Stimulated activated naive B cell treated with anti-CD40 and anti-IgM and Interleukin-4, amounts not matched to agents 10 μg/mL and 1 μg/mL and 100 μg/mL, for 72 hours (primary cell): ENCODE data around the gene FKBP1B.

Experiments
- ATAC-seq, 2 donors: fragments of 150-1000 bp; cut with Tn5 transposase; replicated peaks; 2 replicates each; pipeline ENCODE4 v1.10.0; 2021; ENCODE audit warnings: moderate library complexity in 1 of 2
- DNase-seq: peaks from one replicate; pipeline ENCODE4 v3.0.0; 2021
- H3K27ac Mint-ChIP-seq: one replicate; pipeline ENCODE4 v1.8.0; 2022; ENCODE audit warnings: mild to moderate bottlenecking, mixed read lengths
- H3K27me3 Mint-ChIP-seq, 2 donors: one replicate each; pipeline ENCODE4 v1.8.0; 2022; ENCODE audit warnings: mixed read lengths in 2 of 2
- H3K36me3 Mint-ChIP-seq, 2 donors: one replicate each; pipeline ENCODE4 v1.8.0; 2022; ENCODE audit warnings: mixed read lengths in 2 of 2, mild to moderate bottlenecking in 1 of 2
- H3K4me1 Mint-ChIP-seq, 2 donors: one replicate each; pipeline ENCODE4 v1.8.0; 2022; ENCODE audit warnings: mixed read lengths in 2 of 2, mild to moderate bottlenecking in 1 of 2
- H3K4me3 Mint-ChIP-seq, 2 donors: one replicate each; pipeline ENCODE4 v1.8.0; 2022; ENCODE audit warnings: mild to moderate bottlenecking in 2 of 2, mixed read lengths in 2 of 2, moderate library complexity in 1 of 2
- H3K9me3 Mint-ChIP-seq, 2 donors: one replicate each; pipeline ENCODE4 v1.8.0; 2022; ENCODE audit warnings: mixed read lengths in 2 of 2, mild to moderate bottlenecking in 1 of 2

FKBP1B gene

GRCh38 chr2:24016853-24017703, 32.5 kb upstream of the FKBP1B start:
- H3K4me3 Mint-ChIP-seq: no peak overlapping the region
- DNase-seq (no peak), ATAC-seq (no peak)
- H3K4me1 Mint-ChIP-seq: peaks cover 0 to 8% of the 10 kb centered on the region in 2 donors
- peaks cover 0 to 7% of the 10 kb centered on the region in 2 donors for H3K27me3 Mint-ChIP-seq
- H3K27ac Mint-ChIP-seq: no peak overlapping the region
- H3K9me3 Mint-ChIP-seq: no peaks in the 10 kb centered on the region
- peaks cover 3 to 4% of the 10 kb centered on the region in 2 donors for H3K36me3 Mint-ChIP-seq

- Mint-ChIP-seq H3K36me3 (peaks cover 8 to 11% of the 10 kb centered on the region in 2 donors), H3K4me3 (no peak overlapping the region), H3K4me1 (peaks cover 0 to 3% of the 10 kb centered on the region in 2 donors), H3K27ac (no peak overlapping the region), H3K27me3 (peaks cover 0 to under 1% of the 10 kb centered on the region in 2 donors), H3K9me3 (no peaks in the 10 kb centered on the region)
- no peak for ATAC-seq
- DNase-seq: no peak
These were observed 31.8 kb upstream of the FKBP1B start for GRCh38 chr2:24017711-24018110.

GRCh38 chr2:24018241-24018640, 31.3 kb upstream of the FKBP1B start:
- Mint-ChIP-seq H3K27ac (no peak overlapping the region), H3K36me3 (peaks cover 13 to 16% of the 10 kb centered on the region in 2 donors), H3K27me3 (no peaks in the 10 kb centered on the region), H3K9me3 (no peaks in the 10 kb centered on the region), H3K4me3 (no peak overlapping the region), H3K4me1 (no peaks in the 10 kb centered on the region)
- ATAC-seq (no peak), DNase-seq (no peak)

DNA sequence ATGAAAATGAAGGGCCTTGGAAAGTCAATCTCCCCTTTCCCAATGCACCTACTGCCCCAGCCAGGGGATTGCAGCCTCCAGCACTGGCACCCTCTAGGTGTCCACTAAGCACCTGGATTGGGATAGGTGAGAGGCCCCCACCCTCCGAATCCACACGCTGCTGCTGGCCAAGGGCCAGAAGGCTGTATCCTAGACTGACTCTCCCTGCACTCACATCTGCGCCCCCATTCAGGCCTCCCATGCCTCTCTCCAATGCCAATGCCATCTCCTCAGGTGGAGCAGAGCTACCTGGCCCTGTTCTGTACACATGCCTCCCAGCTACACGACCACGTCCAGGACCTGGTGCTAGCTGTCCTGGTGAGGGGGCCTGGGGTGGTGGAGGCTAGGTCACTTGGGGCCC, 29.8 kb upstream of the FKBP1B start:
- no peak overlapping the region for H3K27ac Mint-ChIP-seq
- no peaks in the 10 kb centered on the region for H3K9me3 Mint-ChIP-seq
- DNase-seq: no peak
- H3K36me3 Mint-ChIP-seq: peaks cover 18 to 24% of the 10 kb centered on the region in 2 donors
- peaks cover 0 to 4% of the 10 kb centered on the region in 2 donors for H3K4me1 Mint-ChIP-seq
- no peak for ATAC-seq
- no peaks in the 10 kb centered on the region for H3K27me3 Mint-ChIP-seq
- H3K4me3 Mint-ChIP-seq: no peak overlapping the region

DNA sequence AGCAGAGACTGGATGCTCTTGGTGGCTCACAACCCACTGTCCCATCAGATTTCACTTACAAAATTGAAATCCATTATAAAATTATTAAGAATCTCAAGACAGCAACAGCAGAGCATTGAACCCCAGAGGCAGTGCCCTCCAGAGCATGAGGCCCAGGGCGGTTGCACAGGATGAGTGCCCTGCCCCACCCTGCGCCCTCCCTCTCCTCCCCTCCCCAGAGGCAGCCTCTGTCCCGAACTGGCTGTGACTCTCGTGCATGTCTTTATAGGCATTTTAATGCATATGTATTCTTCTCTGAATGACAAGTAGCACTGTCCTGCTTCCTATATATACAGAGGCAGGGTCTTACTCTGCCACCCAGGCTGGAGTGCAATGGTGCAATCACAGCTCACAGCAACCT, 29.3 kb upstream of the FKBP1B start:
- no peaks in the 10 kb centered on the region for H3K27me3 Mint-ChIP-seq
- no peak for ATAC-seq
- H3K9me3 Mint-ChIP-seq: no peaks in the 10 kb centered on the region
- H3K36me3 Mint-ChIP-seq: peaks cover 22 to 28% of the 10 kb centered on the region in 2 donors
- H3K4me1 Mint-ChIP-seq: peaks cover 0 to 4% of the 10 kb centered on the region in 2 donors
- H3K27ac Mint-ChIP-seq: no peak overlapping the region
- no peak for DNase-seq
- no peak overlapping the region for H3K4me3 Mint-ChIP-seq

- no peak overlapping the region for H3K4me3 Mint-ChIP-seq
- ATAC-seq: peak; percentile 44 to 59
- H3K36me3 Mint-ChIP-seq: peaks cover 28 to 31% of the 10 kb centered on the region in 2 donors
- no peaks in the 10 kb centered on the region for H3K9me3 Mint-ChIP-seq
- H3K27ac Mint-ChIP-seq: no peak overlapping the region
- H3K27me3 Mint-ChIP-seq: no peaks in the 10 kb centered on the region
- H3K4me1 Mint-ChIP-seq: peaks cover 0 to 4% of the 10 kb centered on the region in 2 donors
- no peak for DNase-seq
These were observed 28.2 kb upstream of the FKBP1B start for GRCh38 chr2:24021122-24021998.

GRCh38 chr2:24022324-24022974, 27.1 kb upstream of the FKBP1B start:
- DNase-seq (no peak), ATAC-seq (no peak)
- H3K9me3 Mint-ChIP-seq: no peaks in the 10 kb centered on the region
- H3K4me1 Mint-ChIP-seq: peaks cover 0 to 4% of the 10 kb centered on the region in 2 donors
- H3K27me3 Mint-ChIP-seq: no peaks in the 10 kb centered on the region
- peaks cover 30 to 34% of the 10 kb centered on the region in 2 donors for H3K36me3 Mint-ChIP-seq
- H3K4me3 Mint-ChIP-seq: no peak overlapping the region
- peak overlapping the region; percentile 90 for H3K27ac Mint-ChIP-seq

GRCh38 chr2:24022975-24023575, 26.5 kb upstream of the FKBP1B start:
- H3K4me1 Mint-ChIP-seq: peaks cover 0 to 4% of the 10 kb centered on the region in 2 donors
- no peak for ATAC-seq

GRCh38 chr2:24024018-24024417, 25.5 kb upstream of the FKBP1B start:
- no peaks in the 10 kb centered on the region for H3K27me3 Mint-ChIP-seq
- no peak overlapping the region for H3K27ac Mint-ChIP-seq

More at GRCh38 chr2:24022975-24023575, 26.5 kb upstream of the FKBP1B start:
- no peaks in the 10 kb centered on the region for H3K27me3 Mint-ChIP-seq
- no peak overlapping the region for H3K4me3 Mint-ChIP-seq
- H3K27ac Mint-ChIP-seq: peak overlapping the region; percentile 90
- no peaks in the 10 kb centered on the region for H3K9me3 Mint-ChIP-seq
- no peak for DNase-seq
- peaks cover 33 to 38% of the 10 kb centered on the region in 2 donors for H3K36me3 Mint-ChIP-seq

DNA sequence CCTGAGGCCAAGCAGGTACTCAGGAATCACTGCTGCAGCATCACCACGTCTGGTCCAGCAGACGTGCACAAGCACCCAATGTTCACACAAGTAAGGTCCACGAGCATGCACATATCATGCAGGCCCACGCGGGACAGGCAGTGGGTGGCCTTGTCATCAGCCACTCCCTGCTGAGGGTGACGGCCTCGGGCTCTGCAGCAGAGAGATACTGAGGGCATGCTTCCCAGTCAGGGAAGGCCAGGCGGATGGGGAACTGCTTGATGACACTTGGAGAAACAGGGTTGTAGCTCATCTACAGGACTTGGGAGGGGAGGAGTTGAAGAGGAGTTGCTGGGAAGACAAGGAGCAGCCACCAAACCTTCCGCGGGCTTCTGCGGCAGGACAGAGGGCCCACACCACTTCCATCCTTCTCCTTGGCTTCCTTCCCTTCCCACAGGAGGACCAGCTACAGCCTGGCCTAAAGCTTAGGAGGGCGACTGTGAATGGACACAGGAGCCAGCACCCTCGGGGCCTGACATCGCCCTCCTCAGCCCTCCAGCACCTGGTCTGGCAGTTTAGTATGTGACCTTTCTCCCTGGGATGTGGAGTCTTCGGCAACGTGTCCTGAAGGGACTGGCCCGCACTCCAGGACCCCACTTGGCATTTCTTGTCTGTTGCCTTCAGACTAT, 24.4 kb upstream of the FKBP1B start:
- H3K27me3 Mint-ChIP-seq: no peaks in the 10 kb centered on the region
- peaks cover 41 to 58% of the 10 kb centered on the region in 2 donors for H3K36me3 Mint-ChIP-seq

More at GRCh38 chr2:24024018-24024417, 25.5 kb upstream of the FKBP1B start:
- DNase-seq (no peak), ATAC-seq (no peak)
- Mint-ChIP-seq H3K4me1 (peaks cover 0 to 4% of the 10 kb centered on the region in 2 donors), H3K9me3 (no peaks in the 10 kb centered on the region), H3K4me3 (no peak overlapping the region), H3K36me3 (peaks cover 37 to 47% of the 10 kb centered on the region in 2 donors)

DNA sequence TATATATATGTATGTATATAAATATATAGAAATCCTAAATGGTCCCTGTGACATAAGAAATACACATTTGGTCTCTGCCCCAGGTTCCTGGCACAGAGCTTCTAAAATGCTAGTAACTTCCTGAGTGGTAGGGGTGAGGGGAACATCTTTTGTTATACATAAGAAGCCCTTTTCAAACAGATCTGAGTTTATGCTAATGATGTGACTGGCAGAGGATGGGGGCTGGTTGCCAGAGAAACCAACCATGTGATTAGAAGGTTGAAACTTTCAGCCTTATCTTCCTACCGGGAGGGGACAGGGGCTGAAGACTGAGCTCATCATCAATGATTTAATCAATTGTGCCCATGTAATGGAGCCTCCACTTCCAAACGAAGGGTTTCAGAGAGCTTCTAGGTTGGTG, 23.3 kb upstream of the FKBP1B start:
- DNase-seq (no peak), ATAC-seq (no peak)
- Mint-ChIP-seq H3K36me3 (peaks cover 44 to 66% of the 10 kb centered on the region in 2 donors), H3K9me3 (no peaks in the 10 kb centered on the region), H3K27me3 (no peaks in the 10 kb centered on the region), H3K4me1 (peaks cover 2 to 4% of the 10 kb centered on the region in 2 donors), H3K4me3 (no peak overlapping the region), H3K27ac (no peak overlapping the region)

More for the DNA sequence above, 24.4 kb upstream of the FKBP1B start:
- Mint-ChIP-seq H3K4me3 (no peak overlapping the region), H3K27ac (no peak overlapping the region), H3K4me1 (peaks cover 2 to 4% of the 10 kb centered on the region in 2 donors), H3K9me3 (no peaks in the 10 kb centered on the region)
- DNase-seq: no peak
- ATAC-seq: no peak

DNA sequence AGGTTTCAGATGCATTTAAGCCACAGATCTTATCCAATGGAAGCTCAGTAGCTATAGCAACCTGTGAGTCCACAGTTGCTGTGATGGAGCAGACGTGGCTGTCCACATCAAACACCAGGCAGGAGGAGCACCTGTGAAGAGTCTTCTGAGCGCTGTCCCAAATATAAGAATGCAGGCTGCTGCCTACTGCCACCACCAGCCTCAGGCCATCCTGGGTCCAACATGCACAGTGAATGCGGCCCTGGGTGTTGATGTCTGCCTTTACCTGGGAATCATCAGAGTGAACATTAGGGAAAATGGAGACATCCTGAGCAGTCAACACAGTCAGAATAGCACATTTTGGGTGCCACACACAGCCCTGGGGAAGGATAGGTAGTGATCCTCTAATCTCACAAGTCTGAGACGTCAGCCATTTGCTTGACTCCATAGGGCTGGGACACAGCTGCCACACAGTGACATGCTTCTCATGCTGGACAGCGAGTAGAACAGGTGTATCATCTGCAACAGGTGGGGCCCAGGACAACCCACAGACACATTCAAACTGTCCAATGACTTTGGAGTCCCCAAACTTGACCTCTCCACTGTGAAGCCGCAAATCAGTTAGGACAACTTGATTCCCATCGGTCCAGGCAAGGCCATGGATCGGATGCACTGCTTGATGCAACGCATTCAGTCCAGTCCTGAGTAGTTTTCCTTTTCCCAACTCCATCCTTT, 10.6 kb upstream of the FKBP1B start:
- Mint-ChIP-seq H3K27me3 (no peaks in the 10 kb centered on the region), H3K9me3 (no peaks in the 10 kb centered on the region), H3K36me3 (peaks cover 7 to 22% of the 10 kb centered on the region in 2 donors), H3K4me3 (no peak overlapping the region), H3K27ac (no peak overlapping the region), H3K4me1 (peaks cover 4 to 8% of the 10 kb centered on the region in 2 donors)
- ATAC-seq (no peak), DNase-seq (no peak)

DNA sequence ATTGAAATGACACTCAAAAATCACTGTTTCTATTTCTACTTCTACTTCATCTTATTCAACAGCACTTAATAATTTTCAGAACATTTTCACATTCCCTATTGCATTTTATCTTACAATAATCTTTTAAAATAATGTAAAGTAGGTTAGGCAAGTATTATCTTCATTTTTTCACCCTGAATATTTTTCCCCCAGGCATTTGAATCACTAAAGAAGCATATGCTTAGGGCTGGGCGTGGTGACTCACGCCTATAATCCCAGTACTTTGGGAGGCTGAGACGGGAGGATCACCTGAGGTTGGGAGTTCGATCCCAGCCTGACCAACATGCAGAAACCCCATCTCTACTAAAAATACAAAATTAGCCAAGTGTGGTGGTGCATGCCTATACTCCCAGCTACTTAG, 9.0 kb upstream of the FKBP1B start:
- H3K4me3 Mint-ChIP-seq: no peak overlapping the region
- H3K36me3 Mint-ChIP-seq: peaks cover 5 to 26% of the 10 kb centered on the region in 2 donors
- H3K4me1 Mint-ChIP-seq: peaks cover 6 to 17% of the 10 kb centered on the region in 2 donors
- DNase-seq (no peak), ATAC-seq (no peak)
- no peaks in the 10 kb centered on the region for H3K9me3 Mint-ChIP-seq
- H3K27me3 Mint-ChIP-seq: no peaks in the 10 kb centered on the region
- H3K27ac Mint-ChIP-seq: no peak overlapping the region
